GDM1 (cell line): ENCODE data around the gene LCOR.

Experiments used
- DNase-seq: peaks from one replicate; lab custom pipeline; 2025; lab: John Stamatoyannopoulos, UW

The LCOR gene

DNA sequence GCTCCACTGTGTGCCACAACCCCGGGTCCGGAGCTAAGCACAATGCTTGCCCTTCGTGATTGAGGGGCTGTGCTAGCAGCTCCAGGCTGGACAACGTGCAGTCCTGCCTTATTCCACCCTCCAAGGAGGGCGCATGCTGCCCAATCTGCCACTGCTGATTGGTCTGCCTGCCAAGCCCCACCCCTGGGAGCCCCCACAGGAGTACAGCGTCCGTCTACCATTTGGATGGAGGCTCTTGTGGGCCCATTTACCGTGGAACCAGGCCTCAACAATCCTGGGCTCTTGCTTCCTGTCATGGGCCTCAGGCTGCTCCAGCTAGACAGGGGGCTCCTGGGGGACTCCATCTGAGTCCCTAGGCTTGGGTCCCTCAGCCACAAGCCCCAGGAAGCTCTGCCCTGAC, 180.4 kb downstream of the LCOR start:
- no peak for DNase-seq

GRCh38 chr10:97013568-97013967, 181.5 kb downstream of the LCOR start:
- no peak for DNase-seq

- DNase-seq, result no peak
These were observed 181.9 kb downstream of the LCOR start for GRCh38 chr10:97013983-97014382.

DNA sequence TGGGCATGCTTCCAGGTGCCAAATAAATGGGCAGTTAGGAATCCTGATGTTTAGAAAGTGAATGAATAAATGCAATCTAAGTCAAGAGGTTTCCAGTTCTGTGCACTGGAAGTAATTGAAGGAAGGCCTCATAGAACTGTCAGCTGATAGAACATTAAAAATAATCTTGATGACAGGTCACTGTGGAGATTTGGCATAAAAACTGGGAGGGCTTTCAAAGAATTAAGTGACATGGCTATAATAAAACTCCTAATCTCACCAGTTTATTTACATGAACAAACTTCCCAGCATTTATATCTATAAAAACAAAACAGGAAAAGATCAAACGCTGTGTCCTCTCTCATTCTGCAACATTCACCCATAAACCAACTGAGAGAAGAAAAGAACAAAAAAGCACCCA, 183.1 kb downstream of the LCOR start:
- DNase-seq, result no peak

DNA sequence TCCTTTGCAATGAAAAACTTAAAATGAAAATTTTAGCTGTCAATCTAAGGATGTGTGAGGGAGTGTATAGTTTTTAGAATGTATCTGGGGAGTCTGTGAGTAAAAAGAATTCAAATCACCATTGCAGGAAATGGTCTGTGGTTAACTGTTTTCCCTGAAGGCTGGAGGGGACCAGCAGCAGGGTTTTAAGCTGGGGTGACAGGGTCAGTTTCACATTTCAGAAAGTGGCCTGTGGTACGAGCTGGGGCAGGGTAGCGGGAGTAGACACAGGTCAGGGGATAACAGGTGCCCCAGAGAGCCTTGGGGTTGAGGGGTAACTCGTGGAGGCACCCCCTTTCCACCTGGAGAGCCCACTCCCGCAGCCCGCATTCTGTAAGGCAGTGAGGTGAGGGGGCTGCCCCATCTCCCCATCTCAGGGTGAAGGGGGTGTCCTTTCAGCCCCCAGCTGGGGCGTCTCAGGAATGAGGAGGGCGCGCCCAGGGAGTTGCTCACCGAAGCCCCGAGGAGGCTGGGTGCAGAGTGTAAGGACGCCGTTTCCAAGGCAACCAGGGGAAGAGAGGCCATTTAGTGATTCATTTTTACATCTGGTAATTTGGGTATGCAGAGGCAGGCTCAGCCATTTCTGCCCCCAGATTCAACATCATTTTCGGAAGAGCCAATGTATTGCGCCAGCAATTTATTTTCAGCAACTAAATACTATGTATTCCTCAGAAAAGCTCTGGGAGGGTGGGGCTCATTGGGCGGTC, 184.8 kb downstream of the LCOR start:
- DNase-seq, result peak; percentile 12

DNA sequence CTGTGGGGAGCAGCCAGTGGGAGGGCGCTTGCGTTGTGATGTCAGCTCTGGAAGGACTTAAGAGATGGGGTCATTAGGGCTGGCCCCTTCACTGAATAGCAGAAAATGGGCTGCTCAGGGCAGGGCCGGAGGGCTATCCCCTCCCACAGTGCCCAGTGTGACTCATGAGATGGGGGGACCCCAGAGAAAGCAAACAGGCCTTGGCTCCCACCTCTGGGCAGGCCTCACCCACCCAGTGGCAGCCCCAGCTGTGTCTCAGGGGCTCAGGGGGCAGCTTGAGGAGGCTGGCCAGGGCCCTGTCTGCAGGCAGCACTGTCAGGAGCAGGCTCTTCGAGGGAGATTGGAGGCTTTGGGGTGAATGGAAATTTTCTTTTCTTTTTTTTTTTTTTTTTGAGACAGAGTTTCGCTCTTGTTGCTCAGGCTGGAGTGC, 185.4 kb downstream of the LCOR start:
- no peak for DNase-seq

DNA sequence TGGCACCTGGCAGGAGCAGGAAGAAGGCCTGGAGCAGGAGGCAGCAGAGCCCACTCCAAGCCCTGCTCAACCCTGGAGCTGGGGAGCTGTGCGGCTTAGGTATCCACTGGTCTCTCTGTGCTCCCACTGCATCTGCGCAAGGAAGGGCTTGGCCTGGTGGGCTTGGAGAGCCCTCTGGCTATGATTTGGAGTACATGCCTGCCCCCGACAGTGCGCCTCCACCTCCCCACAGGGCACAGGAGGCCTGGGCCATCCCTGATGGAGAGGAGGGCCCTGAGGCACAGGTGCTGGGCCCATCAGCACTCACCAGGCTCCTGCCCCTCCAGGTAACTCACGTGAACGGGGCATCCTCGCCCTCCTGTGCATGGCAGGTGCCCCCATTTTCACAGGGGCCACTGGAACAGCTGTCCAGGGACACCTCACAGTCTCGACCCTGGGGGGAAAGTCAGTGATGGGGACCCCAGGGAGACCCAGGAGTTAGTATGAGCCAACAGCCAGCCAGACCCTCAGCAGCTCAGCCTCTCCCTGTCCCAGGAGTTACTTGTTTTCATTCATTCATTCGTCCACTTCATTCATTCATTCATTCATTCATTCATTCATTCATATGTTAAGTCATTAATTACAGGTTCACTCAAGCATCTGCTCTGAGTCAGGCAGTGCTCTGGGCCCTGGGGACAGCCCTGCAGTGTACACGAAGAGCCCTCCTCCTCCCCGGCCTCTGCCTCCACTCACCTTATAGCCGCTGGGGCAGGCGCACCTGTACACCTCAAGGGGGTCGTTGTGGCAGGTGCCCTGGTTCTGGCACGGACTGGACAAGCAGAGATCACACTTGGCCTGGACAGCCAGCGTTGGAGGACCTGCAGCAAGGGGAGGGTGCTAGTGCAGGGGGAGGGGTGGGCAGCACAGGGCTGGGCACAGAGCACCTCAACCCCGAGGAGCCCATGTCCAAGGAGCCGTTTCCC, 186.4 kb downstream of the LCOR start:
- DNase-seq, result no peak

DNA sequence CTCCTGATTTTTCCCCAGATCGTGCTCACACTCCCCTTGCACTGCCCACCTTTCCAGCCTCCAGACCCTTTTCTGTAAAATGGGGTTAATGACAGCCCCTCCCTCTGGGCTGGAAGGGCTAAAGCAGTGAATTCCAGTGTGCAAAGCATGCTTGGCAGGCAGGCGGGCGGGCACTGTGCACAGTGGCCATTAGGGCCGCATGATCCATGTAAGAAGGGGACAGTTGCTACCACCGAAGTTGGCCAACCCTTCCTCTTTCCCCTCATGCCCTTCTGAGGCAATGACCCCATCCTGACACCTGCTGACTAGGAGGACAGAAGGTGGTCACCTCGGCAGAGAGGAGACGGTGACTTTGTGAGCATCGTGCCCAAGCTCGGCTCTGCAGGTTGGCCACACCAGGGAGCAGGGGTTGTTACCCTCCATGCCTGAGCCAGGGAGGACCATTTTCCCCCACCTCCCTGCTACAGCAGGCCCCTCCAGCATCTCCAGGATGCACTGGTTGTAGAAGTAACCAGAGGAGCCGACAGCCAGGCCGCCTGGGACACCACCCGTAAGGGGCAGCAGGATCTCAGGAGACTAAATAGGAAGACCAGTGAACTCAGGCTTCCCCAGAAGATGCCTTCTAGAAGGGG, 187.2 kb downstream of the LCOR start:
- DNase-seq, result no peak

DNA sequence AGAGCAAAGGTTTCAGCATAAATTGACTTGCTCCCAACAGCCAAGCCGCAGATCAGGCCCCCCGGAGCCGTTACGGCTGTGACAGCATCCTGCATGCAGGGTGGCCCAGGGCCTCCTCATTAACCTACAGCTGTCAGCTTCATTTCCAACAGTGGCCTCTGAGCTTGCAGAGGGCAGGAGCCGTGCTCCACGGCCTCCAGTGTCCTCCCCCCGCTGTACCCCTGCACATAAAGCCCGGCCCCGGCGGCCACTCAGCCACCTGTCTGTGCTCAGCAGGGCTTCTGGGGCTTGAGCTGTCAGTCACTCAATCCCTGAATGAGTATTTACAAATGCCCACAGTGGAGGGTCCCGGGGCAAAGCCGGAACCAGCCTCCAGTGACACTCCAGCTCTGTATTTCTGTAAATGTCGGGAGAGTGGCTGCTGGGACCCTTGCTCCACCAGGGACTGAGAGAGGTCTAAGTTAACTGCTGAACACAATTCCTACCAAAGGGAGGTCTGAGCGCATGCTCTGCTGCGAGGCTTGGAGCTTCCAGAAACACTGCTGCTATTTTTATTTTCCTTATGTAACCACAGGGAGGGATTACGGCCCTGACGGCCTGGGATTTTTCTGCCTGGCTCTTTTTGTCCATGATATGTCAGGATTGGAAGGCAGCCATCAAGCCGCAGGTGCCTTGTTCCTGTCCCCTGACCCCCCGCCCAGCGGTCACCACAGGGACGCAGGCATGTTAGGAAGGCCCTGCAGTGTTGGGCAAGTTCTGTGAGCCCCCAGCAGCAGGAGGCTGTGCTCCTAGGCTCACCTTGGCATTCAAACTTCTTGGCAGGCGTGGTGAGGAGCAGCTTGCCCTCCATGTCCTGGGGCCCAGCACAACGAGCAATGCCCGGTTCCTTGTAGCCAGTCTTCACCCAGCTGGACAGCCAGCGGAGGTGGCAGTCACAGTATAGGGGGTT, 188.6 kb downstream of the LCOR start:
- DNase-seq, result no peak

DNA sequence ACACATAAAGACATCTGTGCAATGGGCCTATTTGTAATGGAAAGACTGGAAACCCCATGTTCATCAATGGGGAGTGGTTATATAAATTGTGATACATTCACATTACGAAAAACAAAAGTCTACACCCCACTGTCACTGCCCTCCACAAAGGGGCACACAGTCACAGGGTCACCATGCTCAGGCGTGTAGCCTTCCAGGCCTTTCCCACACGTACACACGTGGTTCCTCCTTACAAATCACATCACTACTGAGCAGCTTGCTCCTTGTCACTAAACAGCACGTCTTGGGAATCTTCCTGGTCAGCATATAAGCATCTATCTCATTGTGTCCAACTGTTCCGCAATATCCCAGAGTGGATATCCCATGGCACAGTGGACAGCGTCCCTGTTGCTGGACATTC, 190.5 kb downstream of the LCOR start:
- DNase-seq, result no peak

- DNase-seq, result no peak
These were observed 191.5 kb downstream of the LCOR start for GRCh38 chr10:97023401-97024167.

- DNase-seq, result no peak
These were observed 192.3 kb downstream of the LCOR start for GRCh38 chr10:97024168-97025073.

DNA sequence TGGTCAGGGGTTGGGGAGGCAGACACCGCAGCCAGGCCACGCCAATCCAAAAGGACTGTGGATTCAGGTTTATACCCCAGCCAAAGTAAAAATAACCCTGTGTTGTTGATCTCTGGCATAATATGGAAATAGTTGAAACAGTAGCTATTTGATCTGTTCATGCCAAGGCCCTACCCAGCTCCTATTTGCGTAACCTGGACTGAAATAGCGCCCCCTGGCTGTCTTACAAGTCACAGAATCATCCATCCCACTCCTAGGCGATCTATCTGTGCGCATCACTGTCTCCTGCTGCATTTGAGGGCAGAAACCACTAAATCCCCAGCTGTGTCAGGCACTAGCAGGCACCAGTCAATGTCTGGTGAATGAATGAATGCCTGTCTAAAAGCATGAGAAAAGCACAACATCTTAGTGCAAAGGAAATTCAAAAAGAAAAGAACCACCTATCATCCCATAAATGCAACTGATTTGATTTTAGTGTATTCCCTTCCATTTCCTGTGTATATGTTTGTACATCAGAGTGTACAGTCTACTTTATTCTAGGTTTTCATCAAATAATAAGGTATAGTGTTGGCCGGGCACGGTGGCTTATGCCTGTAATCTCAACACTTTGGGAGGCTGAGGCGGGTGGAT, 193.6 kb downstream of the LCOR start:
- peak; percentile 64 for DNase-seq

DNA sequence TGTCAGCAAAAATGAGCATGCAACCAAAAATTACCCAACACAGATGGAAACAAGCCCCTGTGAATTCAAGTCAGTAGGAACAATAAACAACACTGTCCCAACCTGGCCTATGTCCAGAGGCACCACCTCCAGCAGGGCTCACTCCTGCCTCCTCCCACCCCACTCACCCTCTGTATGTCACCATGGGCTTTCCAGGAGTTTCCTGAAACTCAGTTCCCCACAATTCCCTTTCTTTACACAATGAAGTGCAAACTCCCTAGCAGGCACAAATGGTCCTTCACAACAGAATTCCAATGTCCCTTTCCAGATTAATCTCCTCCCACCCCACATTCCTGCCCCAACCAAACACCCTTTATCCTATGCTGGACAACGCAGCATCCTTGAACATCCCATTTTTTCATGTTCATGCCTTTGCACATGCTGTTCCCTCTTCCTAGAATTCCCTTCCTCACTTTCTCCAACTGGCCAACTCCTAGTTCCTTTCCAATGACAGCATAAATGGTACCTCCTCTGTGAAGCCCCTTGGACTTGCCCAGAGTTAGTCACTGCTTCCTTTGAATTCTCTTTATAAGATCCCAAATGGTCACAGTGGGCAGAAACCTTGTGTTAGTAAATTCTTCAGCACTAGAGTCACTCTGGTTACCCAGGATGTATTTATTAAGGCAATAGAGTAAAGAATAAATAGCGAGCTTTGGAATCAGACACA, 196.2 kb downstream of the LCOR start:
- DNase-seq, result no peak

- DNase-seq, result no peak
These were observed 196.7 kb downstream of the LCOR start for GRCh38 chr10:97028832-97029178.

- DNase-seq, result no peak
These were observed 197.2 kb downstream of the LCOR start for GRCh38 chr10:97029271-97029670.

DNA sequence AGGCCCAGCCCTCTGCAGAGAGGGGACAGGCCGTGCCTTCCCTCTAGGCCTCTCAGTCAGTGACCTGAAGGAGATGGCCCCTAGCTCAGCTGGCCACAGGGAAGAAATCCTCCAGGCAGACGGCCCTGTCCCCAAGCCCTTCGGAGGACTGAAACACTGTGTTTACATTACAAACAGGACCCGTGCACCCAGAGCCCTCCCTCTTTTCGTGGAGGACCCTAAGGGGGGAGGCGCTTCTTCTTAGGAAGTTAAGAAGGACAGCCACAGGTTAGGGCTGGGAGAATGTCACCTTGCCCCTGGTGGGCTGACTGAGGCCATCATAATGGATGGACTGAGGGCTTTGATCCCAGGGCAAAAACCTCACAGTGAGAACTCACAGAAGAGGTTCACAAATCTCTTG, 198.8 kb downstream of the LCOR start:
- DNase-seq, result no peak

GRCh38 chr10:97031459-97031858, 199.4 kb downstream of the LCOR start:
- no peak for DNase-seq

GRCh38 chr10:97032624-97033023, 200.5 kb downstream of the LCOR start:
- DNase-seq, result no peak
